Tibial nerve (tissue), 3 donors: Measurements from ENCODE around the gene LAMC3.

ENCODE experiments used
- EP300 ChIP-seq, 2 donors: sonication (generic); formaldehyde crosslinking; IDR thresholded peaks; one replicate each; pipeline ENCODE4 v1.6.1; 2017; ENCODE audit warnings: antibody characterized with exemption in 2 of 2, mild to moderate bottlenecking in 1 of 2
- POLR2A ChIP-seq, 2 donors: fragments of 450-650 bp; IDR thresholded peaks; one replicate each; pipeline ENCODE4 v1.6.1; 2017; ENCODE audit warnings: antibody characterized with exemption in 2 of 2, mild to moderate bottlenecking in 2 of 2, moderate library complexity in 2 of 2

- no peak for TF ChIP-seq POLR2A (IDR thresholded peaks at IDR 0.05)
- no peak for TF ChIP-seq EP300 (IDR thresholded peaks at IDR 0.05)
Measured at GRCh38 chr9:130970052-130970451, 38.9 kb upstream of the LAMC3 start.
